GM03348 (cell line): ENCODE data around the gene NAPSA.
"Not testable (repeated sequence)": the region's sequence is repeated elsewhere in the genome, so short reads cannot be mapped to it uniquely, and the experiment has no call there.

Experiments used
- DNase-seq: peaks from one replicate; pipeline ENCODE4 v3.0.0; 2012; ENCODE audit warnings: low spot score

Gene NAPSA

DNA sequence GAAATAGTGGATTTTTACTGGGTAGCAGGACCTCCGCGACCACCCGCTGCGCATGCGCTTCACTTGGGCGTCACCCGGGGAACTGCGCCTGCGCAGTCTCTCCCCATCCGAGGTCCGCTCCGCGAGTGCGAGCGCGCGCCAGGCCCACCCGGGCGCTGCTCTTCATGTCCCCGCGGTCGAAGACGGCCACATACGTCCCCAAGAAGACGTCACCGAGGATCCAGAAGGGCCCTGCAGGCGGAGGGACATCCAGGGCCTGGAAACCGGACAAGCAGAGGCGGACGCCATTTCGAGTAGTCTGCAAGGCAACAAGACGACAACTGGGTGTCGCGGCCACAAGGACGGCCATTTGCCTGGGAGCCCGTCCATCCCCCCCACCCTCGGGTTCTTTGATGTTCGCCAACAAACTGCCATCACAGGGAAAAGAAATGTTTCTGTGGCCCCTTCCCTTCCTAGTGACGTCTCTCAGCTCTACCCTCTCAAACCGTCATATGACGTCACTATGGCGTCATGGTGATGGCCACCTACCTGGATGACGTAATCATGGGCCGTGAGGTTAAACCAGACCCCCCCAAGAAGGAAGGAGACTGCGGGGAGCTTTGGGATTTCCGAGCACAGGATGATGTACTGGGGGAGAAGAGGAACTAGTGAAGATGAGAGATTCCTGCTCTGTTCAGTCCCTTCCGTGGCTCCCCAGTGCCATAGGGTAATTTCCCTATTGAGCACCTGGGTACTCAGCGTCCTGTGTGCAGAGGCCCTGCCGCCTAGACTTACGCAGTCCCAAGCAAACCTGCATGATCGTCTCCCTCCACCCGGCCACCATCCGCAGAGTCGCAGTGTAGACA is 6.7 kb downstream of the NAPSA start:
- DNase-seq, result peak; percentile 72

DNA sequence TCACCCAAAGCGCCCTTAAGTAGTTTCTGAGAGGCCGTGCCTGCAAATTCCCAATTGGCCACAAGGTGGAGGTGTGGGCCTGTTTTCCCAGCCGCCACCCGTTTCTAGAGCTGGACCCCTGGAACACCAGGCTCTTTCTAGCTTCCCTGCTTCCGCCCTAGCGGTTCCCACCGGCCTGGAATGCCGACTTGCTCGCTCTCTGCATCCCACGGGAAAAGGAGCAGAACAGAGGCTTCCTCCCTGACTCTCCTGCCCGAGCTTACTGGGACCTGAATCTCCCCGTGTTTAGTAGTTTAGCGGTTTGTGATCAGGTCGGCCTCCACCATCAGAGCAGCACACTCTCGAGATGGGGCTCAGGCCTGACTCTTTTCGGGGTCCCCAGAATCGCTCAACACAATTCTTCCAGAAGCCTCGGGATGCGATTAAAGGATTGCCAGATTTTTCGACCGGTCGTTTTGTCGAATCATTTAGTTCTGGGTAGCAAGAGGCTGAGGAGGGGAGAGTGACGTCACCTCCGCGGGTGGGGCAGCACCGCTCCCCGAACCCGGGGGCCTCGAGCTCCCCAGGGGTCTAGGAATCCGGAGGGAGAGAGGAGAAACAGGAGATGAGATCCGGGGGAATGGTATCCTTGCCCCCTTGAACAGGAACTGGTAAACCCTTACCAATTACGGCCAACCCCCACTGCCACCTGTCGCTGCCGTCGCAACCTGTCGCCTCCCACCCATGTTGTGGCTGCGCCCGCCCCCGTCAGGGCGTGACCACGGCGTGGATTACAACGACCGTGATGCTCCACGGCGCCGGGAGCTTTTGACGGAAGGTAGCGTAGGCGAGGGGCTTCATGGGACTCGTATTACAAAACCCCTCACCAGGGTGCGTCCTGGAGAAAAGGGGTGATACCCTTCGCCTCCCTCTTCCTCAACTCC is 8.0 kb downstream of the NAPSA start:
- peak; percentile 65 for DNase-seq

DNA sequence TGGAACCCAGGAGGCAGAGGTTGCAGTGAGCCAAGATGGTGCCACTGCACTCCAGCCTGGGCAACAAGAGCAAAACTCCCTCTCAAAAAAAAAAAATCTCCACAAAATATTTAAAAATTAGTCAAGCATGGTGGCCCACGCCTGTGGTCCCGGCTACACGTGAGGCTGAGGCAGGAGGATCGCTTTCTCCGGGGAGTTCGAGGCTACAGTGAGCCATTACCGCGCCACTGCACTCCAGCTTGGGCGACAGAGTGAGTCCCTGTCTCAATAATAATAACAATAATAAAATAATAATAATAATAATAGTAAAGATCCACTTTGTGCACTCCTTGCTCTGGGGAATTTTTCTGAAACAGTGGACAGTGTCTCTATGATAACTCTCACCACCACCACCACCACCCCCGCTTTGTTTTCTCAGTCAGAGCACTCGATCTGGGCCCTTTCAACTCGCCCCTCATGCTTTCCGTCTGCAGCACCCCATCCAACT is 8.7 kb downstream of the NAPSA start:
- no peak for DNase-seq

DNA sequence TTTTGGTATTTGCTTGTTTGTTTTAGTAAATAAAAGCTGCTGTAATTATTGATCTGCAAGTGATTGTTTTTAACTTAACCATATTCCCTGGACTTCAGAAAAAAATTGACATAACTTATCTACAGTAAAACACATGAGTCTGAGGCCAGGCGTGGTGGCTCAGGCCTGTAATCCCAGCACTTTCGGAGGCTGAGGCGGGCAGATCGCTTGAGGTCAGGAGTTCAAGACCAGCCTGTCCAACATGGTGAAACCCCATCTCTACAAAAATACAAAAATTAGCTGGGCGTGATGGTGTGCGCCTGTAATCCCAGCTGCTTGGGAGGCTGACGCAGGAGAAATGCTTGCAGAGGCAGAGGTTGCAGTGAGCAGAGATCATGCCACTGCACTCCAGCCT is 12.0 kb downstream of the NAPSA start:
- not testable (repeated sequence) for DNase-seq

DNA sequence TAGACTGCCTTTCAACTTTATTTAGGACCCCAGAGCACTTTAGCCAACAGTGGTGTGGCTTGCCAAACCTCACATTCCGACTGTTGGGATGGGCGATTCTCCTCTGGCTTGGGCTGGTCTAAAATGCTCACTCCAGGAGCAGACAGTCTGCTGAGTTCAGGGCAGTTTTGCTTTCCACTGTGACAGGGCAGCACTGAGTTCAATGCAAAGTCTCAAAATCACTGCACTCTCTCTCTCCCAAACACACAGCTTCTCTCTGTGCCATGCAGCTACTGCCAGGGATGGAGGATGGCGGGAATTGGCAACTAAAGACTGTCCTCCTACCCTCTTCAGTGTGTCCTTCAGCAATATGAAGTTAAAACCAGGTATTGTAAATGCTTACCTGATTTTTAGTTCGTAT is 13.2 kb downstream of the NAPSA start:
- DNase-seq, result no peak

DNA sequence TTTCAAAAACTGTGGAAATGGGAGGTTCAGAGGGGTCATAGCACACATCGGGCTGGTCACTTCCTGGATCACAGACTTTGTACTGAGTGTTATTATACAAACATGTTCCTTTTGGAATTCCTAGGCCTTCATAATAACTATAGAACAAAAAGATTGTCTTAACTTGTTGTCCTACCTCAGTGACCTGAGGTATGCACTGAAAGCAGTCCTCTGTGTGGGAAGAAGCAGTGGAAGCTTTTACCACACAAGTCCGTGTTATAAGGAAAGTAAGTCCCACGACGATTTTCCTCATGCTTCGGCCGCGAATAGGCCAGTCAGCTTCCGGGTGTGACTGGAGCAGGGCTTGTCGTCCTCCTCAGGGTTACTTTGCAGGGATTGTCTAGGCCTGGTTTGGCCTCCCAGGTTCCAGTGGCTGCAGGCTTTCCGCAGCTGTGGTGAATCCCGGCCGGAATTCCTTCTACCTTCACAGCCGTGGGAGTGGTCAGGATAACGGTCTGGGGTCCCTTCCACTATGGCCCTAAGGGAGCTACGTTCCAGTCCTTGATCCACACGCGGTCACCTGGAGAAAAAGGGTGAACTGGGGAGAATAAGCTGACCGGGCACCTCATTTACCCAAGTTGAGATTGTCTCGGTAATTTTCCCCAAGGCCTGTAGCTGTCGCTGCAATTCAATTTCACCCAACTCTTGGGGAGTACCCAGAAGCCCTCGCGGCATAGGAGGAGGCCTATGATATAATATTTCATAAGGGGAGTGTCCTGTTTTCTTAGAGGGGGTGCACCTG is 16.0 kb downstream of the NAPSA start:
- DNase-seq, result no peak

DNA sequence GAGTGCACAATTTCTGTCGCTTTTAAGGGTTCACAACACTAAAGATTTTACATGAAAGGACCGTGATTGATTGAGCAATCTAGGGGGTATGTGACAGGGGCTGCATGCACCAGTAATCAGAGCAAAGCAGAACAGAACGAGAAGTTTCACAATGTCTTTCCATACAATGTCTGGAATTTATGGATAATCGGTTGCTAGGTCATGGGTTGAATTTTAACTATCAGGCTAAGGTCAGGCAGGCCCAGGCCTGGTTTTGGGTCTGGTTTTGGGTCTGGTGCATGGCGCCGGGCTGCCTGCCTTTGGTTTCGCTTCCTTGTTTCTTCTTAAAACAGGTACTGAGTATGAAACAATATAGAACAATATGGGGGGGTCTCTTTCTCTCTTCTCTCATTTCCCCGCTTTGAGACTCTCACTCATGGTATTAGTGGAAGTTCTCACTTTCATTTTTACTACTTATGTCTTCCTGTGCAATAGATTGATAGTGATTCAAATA is 18.3 kb downstream of the NAPSA start:
- DNase-seq, result not testable (repeated sequence)

DNA sequence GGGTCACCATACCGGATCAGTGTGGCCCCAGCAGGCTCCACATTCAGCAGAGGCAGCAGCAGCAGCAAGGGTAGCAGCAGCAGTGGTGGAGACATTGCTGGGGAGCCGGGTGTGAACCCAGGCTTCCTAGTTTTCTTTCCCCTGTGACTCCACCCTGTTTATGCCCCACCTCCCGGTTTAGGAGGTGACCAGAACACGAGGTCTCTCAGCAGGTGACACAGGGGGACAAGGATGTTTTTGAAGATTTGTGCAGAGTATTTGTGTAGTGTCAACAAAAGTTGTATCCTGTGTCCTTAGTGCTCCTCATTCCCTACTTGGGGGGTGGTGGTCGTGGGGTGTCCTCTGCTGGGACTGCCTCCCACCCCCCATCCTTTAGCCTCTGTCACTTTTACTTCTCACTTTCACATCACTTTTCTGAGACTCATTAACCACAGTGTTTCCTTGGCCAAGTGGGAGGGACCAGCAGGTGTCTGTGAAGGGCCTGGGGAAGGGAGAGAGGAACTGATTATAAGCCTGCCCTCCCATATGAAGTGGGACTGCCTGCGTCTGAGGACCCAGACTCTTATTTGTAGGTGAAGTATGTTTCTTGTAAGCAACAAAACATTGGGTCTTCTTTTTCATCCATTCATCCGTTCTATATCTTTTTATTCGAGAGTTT is 20.6 kb downstream of the NAPSA start:
- no peak for DNase-seq

DNA sequence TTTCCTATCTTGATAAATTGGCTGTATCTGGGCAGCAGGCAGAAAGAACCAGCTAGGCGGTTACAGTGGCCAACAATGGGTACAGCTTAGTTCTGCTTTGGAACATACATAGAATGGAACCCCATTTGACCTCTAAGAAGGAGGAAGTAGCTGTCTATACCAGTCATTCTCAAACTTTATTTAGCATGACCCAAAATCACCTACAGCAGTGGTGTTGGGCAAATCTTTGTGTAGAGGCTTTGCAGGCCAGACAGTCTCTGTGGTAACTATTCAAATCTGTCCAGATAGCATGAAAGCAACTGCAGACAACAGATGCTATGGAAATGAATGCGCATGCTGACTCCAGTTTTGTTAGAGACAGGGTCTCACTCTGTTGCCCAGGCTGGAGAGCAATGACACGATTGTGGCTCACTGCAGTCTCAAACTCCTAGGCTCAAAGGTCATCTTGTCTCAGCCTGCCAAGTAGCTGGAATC is 24.3 kb downstream of the NAPSA start:
- DNase-seq, result no peak

DNA sequence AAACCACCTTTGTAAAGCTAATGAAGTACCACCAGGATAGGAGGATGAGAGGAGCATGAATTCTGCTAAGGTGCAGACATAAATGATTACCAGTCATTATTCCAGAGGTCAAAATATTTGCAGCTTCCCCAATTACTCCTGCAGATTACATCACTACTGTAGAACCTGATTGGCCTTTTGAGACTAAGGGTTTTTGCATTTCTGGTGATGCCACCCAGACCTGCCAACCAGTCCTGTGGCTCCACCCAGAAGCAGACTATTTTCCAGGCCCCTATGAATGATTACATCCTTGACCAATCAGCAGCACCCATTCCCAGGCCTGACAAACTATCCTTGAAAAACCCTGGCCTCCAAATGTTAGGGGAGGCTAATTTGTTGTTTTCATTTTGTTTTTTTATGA is 25.1 kb downstream of the NAPSA start:
- DNase-seq, result no peak

DNA sequence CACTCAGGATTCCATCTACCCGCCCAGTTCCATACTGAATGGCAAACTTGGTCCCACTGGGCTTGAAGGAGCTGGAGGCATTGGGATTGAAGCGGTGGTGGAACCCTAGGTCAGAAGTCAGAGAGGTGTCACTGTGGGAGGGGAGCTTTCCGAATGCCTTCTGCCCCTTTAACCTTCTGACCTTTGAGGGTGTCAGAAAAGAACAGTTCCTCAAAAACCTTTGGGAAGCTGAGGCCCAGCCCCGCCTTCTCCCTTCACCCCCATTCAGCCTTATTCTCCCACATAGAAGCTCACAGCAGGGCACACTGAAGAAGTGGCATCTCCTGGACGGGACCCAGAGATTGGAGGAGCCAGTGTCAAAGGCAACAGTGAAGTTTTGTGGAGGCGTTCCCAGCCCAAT is 28.4 kb downstream of the NAPSA start:
- DNase-seq, result not testable (repeated sequence)

DNA sequence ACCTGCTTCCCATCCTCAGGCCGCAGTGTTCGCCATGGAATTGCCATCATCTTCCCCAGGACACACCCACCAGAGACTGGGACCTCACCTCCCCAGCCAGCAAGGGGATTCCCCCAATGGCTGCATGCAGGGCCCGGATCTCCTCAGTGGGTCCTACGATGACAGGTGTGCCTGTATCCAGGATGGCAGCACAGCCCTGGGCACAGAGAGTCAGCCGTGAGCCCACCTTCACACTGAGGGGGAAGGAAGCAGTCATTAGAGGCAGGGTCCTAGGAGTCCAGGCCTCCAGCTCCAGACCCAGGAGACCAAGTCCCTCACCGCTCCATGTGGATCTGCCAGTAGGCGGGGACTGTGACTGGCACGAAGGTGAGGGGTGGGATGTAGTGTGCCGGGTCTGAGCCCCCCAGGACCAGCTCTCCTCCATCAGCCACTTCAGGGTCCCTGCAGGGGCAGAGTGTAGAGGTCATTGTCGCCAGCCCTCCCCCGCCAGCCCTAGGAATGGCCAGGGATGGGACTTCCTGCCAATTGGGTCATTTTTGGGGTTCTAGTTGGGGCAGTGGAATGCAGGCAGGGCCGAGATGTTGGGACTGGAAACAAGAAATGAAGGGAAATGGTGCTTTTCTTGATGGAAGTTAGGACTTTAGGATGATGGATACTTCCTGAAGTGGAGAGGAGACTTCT is 30.6 kb downstream of the NAPSA start:
- no peak for DNase-seq

DNA sequence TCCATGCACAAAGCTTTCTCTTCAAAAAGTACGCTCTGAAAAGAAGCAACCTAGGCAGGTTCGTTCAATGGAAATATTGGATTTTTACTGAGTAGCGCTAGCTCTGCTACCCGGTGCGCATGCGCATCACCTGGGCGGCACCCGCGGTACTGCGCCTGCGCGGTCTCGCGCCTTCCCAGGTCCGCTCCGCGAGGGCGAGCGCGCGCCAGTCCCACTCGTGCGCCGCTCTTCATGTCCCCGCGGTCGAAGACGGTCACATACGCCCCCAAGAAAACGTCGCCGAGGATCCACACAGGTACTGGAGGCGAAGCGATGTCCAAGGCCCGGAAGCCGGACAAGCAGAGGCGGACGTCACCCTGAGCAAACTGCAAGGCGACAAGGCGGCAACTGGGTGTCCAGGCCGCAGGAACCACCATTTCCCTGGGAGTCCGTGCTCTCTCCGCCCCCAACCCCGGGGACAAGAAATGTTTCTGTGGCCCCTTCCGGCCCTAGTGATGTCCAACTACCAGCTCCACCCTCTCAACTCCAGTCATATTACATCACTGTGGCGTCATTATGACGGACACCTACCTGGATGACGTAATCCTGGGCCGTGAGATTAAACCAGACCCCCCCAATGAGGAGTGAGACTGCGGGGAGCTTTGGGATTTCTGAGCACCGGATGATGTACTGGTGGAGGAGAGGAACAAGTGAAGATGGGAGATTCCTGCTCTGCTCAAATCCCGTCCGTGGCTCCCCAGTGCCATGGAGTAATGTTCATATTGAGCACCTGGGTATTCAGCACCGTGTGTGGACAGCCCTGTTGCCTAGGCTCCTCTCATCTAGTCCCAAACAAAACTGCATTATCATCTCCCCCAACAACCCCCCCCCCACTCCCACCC is 31.5 kb downstream of the NAPSA start:
- peak; percentile 98 for DNase-seq

DNA sequence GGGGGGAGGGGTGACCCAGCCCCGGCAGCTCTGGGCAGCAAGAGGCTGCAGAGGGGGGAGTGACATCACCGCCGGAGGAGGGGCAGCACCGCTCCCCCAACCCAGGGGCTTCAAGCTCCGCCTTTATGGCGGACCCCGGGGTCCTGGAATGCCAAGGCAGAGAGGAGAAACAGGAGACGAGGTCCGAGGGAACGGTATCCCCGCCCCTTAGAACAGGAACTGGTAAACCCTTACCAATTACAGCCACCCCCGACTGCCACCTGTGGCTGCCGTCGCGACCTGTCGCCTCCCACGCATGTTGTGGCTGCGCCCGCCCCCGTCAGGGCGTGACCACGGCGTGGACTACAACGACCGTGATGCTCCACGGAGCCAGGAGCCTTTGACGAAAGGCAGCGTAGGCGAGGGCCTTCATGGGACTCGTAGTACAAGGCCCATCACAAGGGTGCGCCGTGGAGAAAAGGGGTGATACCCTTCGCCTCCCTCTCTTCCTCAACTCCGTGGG is 32.2 kb downstream of the NAPSA start:
- peak; percentile 79 for DNase-seq

DNA sequence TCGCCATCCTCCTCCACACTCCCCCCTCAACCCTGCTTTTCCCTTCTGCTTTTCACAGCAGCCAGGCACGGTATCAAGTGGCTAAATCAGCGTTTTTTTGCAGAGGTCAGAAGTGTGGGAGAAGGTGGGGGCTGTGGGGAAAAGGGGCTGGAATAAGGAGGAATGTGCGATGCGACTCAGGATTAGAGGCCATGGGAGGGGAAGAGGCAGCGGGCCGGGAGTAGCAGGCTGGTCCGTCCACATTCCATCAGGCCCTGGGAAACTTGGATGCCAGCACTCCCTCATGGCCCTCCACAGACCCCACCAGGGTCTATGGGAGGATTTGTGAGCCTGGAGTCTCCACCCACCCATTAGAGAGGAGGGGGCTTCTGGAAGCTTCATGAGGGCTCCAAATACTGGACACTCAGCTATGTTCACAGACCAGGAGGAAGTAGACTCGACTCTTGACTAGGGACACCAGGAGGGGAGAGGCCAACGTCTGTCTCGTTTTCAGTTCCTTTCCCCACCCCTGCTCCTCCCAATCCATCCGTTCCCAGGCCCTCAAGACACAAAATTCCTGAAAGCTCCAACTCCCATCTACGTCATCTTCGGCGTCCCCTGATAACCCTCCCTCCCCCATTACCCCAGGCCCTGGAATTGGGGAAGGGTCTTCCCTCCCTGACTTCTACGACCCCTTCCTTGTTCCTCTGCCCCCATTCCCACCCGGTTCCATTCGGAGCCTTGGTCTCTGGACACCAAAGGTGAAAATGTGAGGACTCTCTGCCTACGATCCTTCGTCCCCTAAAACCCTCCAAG is 33.0 kb downstream of the NAPSA start:
- no peak for DNase-seq

DNA sequence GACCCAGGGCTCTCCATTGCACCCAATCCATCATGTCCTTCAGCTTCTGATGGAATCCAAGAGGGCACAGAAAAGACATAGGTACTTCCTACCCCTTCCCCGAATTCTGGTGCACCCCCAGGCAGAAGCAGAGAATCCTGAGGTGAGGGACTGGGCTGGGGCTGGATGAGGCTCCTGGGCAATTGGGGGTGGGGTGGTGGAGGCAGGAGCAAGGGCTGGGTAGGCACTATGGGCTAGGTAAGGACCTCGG is 33.5 kb downstream of the NAPSA start:
- DNase-seq, result no peak

DNA sequence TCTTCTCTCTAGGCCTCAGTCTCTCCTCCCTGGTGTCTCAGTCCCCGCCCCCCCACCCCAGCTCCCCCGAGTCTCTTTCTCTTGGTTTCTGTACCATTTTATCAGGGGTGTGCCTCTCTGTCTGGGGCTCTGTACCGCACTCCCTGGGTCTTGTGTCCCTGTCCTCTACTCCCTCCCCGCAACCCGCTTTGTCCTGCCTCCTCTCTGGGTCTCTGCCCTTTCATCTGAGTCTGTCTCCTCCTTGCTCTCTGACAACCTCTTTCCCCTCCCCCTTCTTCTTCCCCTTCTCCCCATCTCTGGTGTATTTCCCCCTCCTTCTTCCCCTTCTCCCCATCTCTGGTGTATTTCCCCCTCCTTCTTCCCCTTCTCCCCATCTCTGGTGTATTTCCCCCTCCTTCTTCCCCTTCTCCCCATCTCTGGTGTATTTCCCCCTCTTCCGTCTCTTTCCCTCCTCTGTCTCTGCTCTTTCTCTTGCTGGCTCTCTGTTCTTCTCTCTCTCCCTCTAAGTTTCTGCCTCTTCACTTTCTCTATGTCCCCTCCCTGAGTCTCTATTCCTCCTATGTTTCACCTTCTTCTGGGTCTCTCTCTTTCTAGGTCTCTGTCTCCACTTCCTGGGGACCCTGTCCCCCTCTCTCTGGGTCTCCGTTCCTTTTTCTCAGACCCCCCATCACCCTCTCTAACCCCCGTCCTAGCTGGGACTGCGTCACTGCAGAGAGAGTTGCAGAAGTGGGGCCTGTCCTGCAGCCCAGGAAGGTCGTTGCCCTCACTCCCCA is 34.0 kb downstream of the NAPSA start:
- DNase-seq, result no peak
